Hepatocyte (in vitro differentiated cells): ENCODE measurements around the gene CISH. TPM values are rescaled to one million over a fixed set of nuclear protein-coding genes. Genes with fewer than 3 reads are reported as not detected.

Experiments
- DNase-seq: peaks from one replicate; pipeline ENCODE4 v3.0.0-alpha.2; 2016; ENCODE audit warnings: low spot score
- H2AFZ ChIP-seq: fragments of 200-600 bp; sonication (generic); 2 replicates; pipeline ENCODE4 v1.6.0; 2016; ENCODE audit warnings: antibody characterized with exemption, mild to moderate bottlenecking
- H3K27ac ChIP-seq: fragments of 200-600 bp; sonication (generic); 2 replicates; pipeline ENCODE4 v1.5.1; 2016; ENCODE audit warnings: mild to moderate bottlenecking
- H3K27me3 ChIP-seq: fragments of 200-600 bp; sonication (generic); 2 replicates; pipeline ENCODE4 v1.6.1; 2016
- H3K36me3 ChIP-seq: fragments of 200-600 bp; sonication (generic); replicated peaks from 2 replicates; pipeline ENCODE4 v1.5.1; 2016; ENCODE audit warnings: low read depth; ENCODE audit not compliant: insufficient read depth
- H3K4me1 ChIP-seq: fragments of 200-600 bp; sonication (generic); 2 replicates; pipeline ENCODE4 v1.5.1; 2016; ENCODE audit warnings: mild to moderate bottlenecking, moderate library complexity; ENCODE audit not compliant: insufficient read depth
- H3K4me2 ChIP-seq: fragments of 200-600 bp; sonication (generic); 2 replicates; pipeline ENCODE4 v1.6.0; 2016
- H3K4me3 ChIP-seq: fragments of 200-600 bp; sonication (generic); 2 replicates; pipeline ENCODE4 v1.5.1; 2016; ENCODE audit warnings: mild to moderate bottlenecking
- H3K79me2 ChIP-seq: fragments of 200-600 bp; sonication (generic); 2 replicates; pipeline ENCODE4 v1.6.0; 2017; ENCODE audit warnings: mild to moderate bottlenecking
- H3K9me2 ChIP-seq: fragments of 200-600 bp; sonication (generic); replicated peaks from 2 replicates; pipeline ENCODE4 v1.6.0; 2017; ENCODE audit warnings: mild to moderate bottlenecking; ENCODE audit not compliant: insufficient read depth
- H3K9me3 ChIP-seq: fragments of 200-600 bp; sonication (generic); 2 replicates; pipeline ENCODE4 v1.5.1; 2016; ENCODE audit warnings: low read depth, mild to moderate bottlenecking
- H4K20me1 ChIP-seq: fragments of 200-600 bp; sonication (generic); 2 replicates; pipeline ENCODE4 v1.6.0; 2016; ENCODE audit warnings: mild to moderate bottlenecking; ENCODE audit not compliant: insufficient read depth, poor library complexity, severe bottlenecking
- EZH2 ChIP-seq: fragments of 200-600 bp; sonication (generic); IDR thresholded peaks from 2 replicates; pipeline ENCODE4 v1.6.1; 2016; ENCODE audit warnings: antibody characterized with exemption, mild to moderate bottlenecking, borderline replicate concordance
- EZH2phosphoT487 ChIP-seq: fragments of 200-600 bp; sonication (generic); IDR thresholded peaks from one replicate; pipeline ENCODE4 v1.6.1; 2018; ENCODE audit warnings: antibody characterized with exemption, mild to moderate bottlenecking, low read depth, moderate library complexity; ENCODE audit not compliant: unreplicated experiment, severe bottlenecking
- WGBS: methylation state at CpG from one replicate; pipeline ENCODE4 v1.1.6; 2016; ENCODE audit warnings: low lambda C conversion rate; ENCODE audit errors: missing lambda C conversion rate; 5-methylcytosine and 5-hydroxymethylcytosine counted together
- polyA plus RNA-seq: library from polyadenylated mRNA; unstranded; fragments of >200 nt; fragmentation: Nextera tagmentation; extraction: Ambion mirVana; gene quantifications from 2 replicates; pipeline ENCODE4 v1.2.1, GENCODE V29; 2016
- total RNA-seq: library from RNA; depleted of rRNA; stranded (reverse); fragments of >200 nt; gene quantifications from 2 replicates; pipeline ENCODE4 v1.2.3, GENCODE V29; 2014
- TF ChIP-seq, protein P1 (sequence below): fragments of 200-600 bp; sonication (generic); IDR thresholded peaks from 2 replicates; pipeline ENCODE4 v1.5.1; 2016; ENCODE audit warnings: antibody characterized with exemption, mild to moderate bottlenecking; ENCODE audit not compliant: poor library complexity

Gene CISH
- total and polyA plus RNA-seq, 2 experiments from 2014 or later = 4.0 to 9.0 TPM

DNA sequence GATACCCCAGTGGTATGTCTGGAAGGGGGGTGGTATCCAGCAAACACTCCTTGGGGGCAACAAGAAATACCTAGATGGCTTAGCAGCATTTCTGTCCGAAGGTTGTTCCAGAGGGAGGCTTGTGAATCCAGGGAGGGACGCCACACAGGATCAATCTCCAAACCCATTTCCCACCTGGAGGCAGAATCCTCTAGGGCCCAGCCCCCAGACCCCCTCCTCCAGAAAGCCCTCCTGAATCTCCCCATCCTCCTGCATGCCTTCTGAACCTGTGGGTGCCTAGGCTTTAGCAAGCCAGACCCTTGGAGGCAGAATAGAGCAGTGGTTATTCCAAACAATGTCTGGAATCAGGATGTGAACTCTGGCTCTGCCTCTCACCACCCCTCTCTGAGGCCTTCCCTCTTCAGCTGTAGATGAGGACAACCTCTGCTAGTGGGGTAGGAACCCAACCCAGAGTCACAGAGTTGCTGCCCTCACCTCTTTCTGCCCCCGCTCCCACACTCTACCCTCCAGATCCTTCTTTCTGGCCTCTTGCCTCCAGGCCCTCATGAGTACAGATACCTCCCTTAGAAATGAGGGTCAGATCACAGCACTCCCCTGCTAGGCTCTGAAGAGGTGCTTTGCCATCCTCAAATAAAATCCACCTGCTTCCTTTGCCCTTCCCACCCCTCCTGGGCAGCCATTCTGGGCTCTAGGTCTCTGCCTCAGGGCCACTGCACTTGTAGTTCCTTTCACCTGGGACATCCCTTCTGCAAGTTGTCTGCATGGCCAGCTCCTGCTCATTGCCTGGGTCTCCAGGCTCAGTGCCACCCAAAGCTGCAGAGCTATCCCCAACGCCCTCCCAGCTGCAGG lies 8.1 kb downstream of the CISH start:
- DNase-seq = no peak
- no peaks in the 10 kb centered on the region for H3K36me3 ChIP-seq
- H4K20me1 ChIP-seq = no peaks in the 10 kb centered on the region
- no peak overlapping the region for H3K4me2 ChIP-seq
- H3K9me2 ChIP-seq = no peaks in the 10 kb centered on the region
- no peak overlapping the region for H2AFZ ChIP-seq
- no peaks in the 10 kb centered on the region for H3K79me2 ChIP-seq
- H3K27me3 ChIP-seq = no peaks in the 10 kb centered on the region
- WGBS = 72% methylated on average over 4 of the region's 4 CpGs
- peak overlapping the region; percentile 97 for H3K27ac ChIP-seq
- H3K9me3 ChIP-seq = no peaks in the 10 kb centered on the region
- TF ChIP-seq EZH2 = no peak
- H3K4me3 ChIP-seq = no peak overlapping the region
- H3K4me1 ChIP-seq = peaks cover 29% of the 10 kb centered on the region

DNA sequence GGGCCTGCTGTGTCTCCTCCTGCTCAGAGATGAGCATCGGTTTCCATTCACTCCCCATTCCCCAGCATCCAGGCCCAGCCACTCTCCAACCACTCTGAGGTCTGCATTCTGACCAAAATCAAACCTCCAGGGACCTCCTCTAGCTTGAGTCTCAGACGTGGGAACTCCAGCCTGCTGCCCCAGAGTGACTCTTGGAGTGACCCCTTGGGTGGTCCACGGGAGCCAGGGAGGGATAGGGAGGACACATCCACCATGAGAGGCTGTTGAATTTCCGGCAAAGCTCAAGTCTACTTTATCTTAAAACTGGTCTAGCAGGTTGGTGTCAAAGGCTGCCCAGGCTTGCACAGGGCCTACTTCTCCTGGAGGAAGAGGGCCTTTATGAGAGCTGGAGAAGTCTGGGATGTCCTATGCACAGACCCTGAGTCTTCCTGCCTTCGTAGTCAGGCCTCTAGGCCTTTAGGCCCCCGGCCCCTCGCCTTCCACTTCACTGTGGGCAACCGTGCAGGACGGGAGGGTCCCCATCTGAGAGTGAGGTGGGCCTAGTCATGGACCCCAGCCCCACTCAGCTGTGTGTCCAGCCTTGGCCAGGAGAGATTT lies 8.9 kb downstream of the CISH start:
- no peaks in the 10 kb centered on the region for H3K9me3 ChIP-seq
- WGBS = 82% methylated on average over 9 of the region's 9 CpGs
- TF ChIP-seq EZH2 (no peak), EZH2phosphoT487 (no peak)
- TF ChIP-seq, protein P1, sequence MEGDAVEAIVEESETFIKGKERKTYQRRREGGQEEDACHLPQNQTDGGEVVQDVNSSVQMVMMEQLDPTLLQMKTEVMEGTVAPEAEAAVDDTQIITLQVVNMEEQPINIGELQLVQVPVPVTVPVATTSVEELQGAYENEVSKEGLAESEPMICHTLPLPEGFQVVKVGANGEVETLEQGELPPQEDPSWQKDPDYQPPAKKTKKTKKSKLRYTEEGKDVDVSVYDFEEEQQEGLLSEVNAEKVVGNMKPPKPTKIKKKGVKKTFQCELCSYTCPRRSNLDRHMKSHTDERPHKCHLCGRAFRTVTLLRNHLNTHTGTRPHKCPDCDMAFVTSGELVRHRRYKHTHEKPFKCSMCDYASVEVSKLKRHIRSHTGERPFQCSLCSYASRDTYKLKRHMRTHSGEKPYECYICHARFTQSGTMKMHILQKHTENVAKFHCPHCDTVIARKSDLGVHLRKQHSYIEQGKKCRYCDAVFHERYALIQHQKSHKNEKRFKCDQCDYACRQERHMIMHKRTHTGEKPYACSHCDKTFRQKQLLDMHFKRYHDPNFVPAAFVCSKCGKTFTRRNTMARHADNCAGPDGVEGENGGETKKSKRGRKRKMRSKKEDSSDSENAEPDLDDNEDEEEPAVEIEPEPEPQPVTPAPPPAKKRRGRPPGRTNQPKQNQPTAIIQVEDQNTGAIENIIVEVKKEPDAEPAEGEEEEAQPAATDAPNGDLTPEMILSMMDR = no peak
- H2AFZ ChIP-seq = no peak overlapping the region
- H3K27me3 ChIP-seq = no peaks in the 10 kb centered on the region
- H3K9me2 ChIP-seq = no peaks in the 10 kb centered on the region
- DNase-seq = peak; percentile 50
- peaks cover 29% of the 10 kb centered on the region for H3K4me1 ChIP-seq
- no peaks in the 10 kb centered on the region for H3K36me3 ChIP-seq
- H4K20me1 ChIP-seq = no peaks in the 10 kb centered on the region
- no peaks in the 10 kb centered on the region for H3K79me2 ChIP-seq
- no peak overlapping the region for H3K4me2 ChIP-seq
- H3K27ac ChIP-seq = peak overlapping the region; percentile 97
- no peak overlapping the region for H3K4me3 ChIP-seq

DNA sequence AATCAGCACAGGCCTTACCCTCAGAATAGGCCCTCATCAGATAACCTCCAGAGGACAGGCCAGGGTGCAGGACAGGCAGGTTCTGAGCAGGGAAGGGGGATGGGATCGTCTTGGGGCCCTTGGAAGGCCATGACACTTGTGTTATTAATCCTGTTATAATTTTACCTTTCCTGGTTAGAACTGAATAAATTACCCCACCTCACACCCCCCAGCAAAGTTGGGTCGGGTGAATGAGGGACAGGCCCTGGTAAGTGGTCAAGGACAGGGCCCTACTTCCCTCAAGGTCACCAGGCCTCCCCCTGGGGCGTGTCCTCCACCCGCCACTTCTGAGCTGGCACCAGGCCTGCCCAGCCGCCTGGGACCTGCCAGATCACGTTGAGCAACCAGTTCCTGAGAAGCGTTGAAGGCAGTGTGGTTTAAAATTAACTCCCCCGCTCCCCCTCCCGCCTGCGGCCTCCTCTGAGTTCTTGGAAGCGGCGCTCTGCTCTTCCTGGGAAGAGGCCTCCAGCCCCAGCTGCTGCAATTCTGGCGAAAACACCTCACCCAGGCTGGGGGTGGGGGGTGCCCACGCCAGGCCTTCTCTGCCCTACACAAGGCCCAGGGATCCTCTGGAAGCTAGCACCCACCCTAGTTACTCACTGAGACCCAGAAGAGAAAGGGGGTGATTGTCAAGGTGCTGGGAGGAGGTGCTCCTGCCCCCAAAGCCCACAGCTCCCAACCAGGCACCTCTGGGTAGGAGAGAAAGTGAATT lies 10.6 kb downstream of the CISH start:
- H3K27me3 ChIP-seq = no peaks in the 10 kb centered on the region
- no peaks in the 10 kb centered on the region for H4K20me1 ChIP-seq
- peak overlapping the region; percentile 97 for H3K27ac ChIP-seq
- no peaks in the 10 kb centered on the region for H3K79me2 ChIP-seq
- H3K9me3 ChIP-seq = no peaks in the 10 kb centered on the region
- no peak overlapping the region for H3K4me3 ChIP-seq
- H2AFZ ChIP-seq = no peak overlapping the region
- H3K4me1 ChIP-seq = peaks cover 29% of the 10 kb centered on the region
- DNase-seq = peak; percentile 96
- 17% methylated on average over 14 of the region's 14 CpGs for WGBS
- no peaks in the 10 kb centered on the region for H3K36me3 ChIP-seq
- TF ChIP-seq EZH2 (no peak), EZH2phosphoT487 (no peak)
- TF ChIP-seq, protein P1 = no peak
- H3K4me2 ChIP-seq = peak overlapping the region; percentile 58
- H3K9me2 ChIP-seq = no peaks in the 10 kb centered on the region
